Measurements from ENCODE around the gene OR2J2. TPM values are rescaled to one million over a fixed set of nuclear protein-coding genes. Genes with fewer than 3 reads are reported as not detected.
A peak's percentile ranks its signal among the peaks of the same experiment; 100 is the strongest.
"Not testable (repeated sequence)": the region's sequence is repeated elsewhere in the genome, so short reads cannot be mapped to it uniquely, and the experiment has no call there.

The OR2J2 gene
- total and polyA plus RNA-seq, 2 donors from 2014 or later: not detected

- intact Hi-C loops (cut with DNase I): no loop called here
- no peak for DNase-seq
- no peak for TF ChIP-seq CTCF (IDR thresholded peaks at IDR 0.05; ENCODE audit: borderline replicate concordance, extremely low read depth, insufficient read depth)
Measured at GRCh38 chr6:29171736-29172135, 1.0 kb downstream of the OR2J2 start.

GRCh38 chr6:29183594-29183993 lies 12.9 kb downstream of the OR2J2 start:
- Histone ChIP-seq H3K4me3 (ENCODE audit: low read length in 3 of 3) (no peak overlapping the region), H3K4me1 (ENCODE audit: control insufficient read depth in 2 of 3, insufficient read depth in 2 of 3, low read depth in 1 of 3, low read length in 3 of 3) (no peaks in the 10 kb centered on the region)

More at GRCh38 chr6:29171736-29172135, 1.0 kb downstream of the OR2J2 start:
- H3K9me3 ChIP-seq (ENCODE audit: control insufficient read depth in 2 of 3, insufficient read depth in 1 of 3, low read length in 3 of 3): no peaks in the 10 kb centered on the region
- H3K9ac ChIP-seq (ENCODE audit: low read length in 3 of 3): no peak overlapping the region
- H3K27ac ChIP-seq (ENCODE audit: low read depth in 2 of 2, low read length in 2 of 2): no peak overlapping the region
- H3K4me3 ChIP-seq (ENCODE audit: low read length in 3 of 3): no peak overlapping the region
- H3K36me3 ChIP-seq (ENCODE audit: control insufficient read depth in 2 of 3, insufficient read depth in 3 of 3, low read length in 3 of 3): no peaks in the 10 kb centered on the region
- no peak for FAIRE-seq
- H3K4me1 ChIP-seq (ENCODE audit: control insufficient read depth in 2 of 3, insufficient read depth in 2 of 3, low read depth in 1 of 3, low read length in 3 of 3): no peaks in the 10 kb centered on the region
- no peaks in the 10 kb centered on the region for H3K27me3 ChIP-seq (ENCODE audit: control insufficient read depth, insufficient read depth, low read length)

GRCh38 chr6:29188659-29189058 lies 18.0 kb downstream of the OR2J2 start:
- DNase-seq; H3K36me3 ChIP-seq (ENCODE audit: control insufficient read depth in 2 of 3, insufficient read depth in 3 of 3, low read length in 3 of 3); intact Hi-C loops (cut with DNase I); H3K4me1 ChIP-seq (ENCODE audit: control insufficient read depth in 2 of 3, insufficient read depth in 2 of 3, low read depth in 1 of 3, low read length in 3 of 3); H3K9ac ChIP-seq (ENCODE audit: low read length in 3 of 3); H3K9me3 ChIP-seq (ENCODE audit: control insufficient read depth in 2 of 3, insufficient read depth in 1 of 3, low read length in 3 of 3); FAIRE-seq; H3K4me3 ChIP-seq (ENCODE audit: low read length in 3 of 3); H3K27me3 ChIP-seq (ENCODE audit: control insufficient read depth, insufficient read depth, low read length); H3K27ac ChIP-seq (ENCODE audit: low read depth in 2 of 2, low read length in 2 of 2): not testable (repeated sequence)

More at GRCh38 chr6:29183594-29183993, 12.9 kb downstream of the OR2J2 start:
- FAIRE-seq: no peak
- DNase-seq: no peak
- Histone ChIP-seq H3K36me3 (ENCODE audit: control insufficient read depth in 2 of 3, insufficient read depth in 3 of 3, low read length in 3 of 3) (no peaks in the 10 kb centered on the region), H3K9ac (ENCODE audit: low read length in 3 of 3) (no peak overlapping the region), H3K9me3 (ENCODE audit: control insufficient read depth in 2 of 3, insufficient read depth in 1 of 3, low read length in 3 of 3) (no peaks in the 10 kb centered on the region), H3K27ac (ENCODE audit: low read depth in 2 of 2, low read length in 2 of 2) (no peak overlapping the region), H3K27me3 (ENCODE audit: control insufficient read depth, insufficient read depth, low read length) (no peaks in the 10 kb centered on the region)
- intact Hi-C loops (cut with DNase I): no loop called here
- TF ChIP-seq CTCF (IDR thresholded peaks at IDR 0.05; ENCODE audit: borderline replicate concordance, extremely low read depth, insufficient read depth): no peak

GRCh38 chr6:29200767-29201662 lies 30.3 kb downstream of the OR2J2 start:
- Histone ChIP-seq H3K9ac (ENCODE audit: low read length in 3 of 3) (no peak overlapping the region), H3K27me3 (ENCODE audit: control insufficient read depth, insufficient read depth, low read length) (no peaks in the 10 kb centered on the region), H3K27ac (ENCODE audit: low read depth in 2 of 2, low read length in 2 of 2) (no peak overlapping the region), H3K4me1 (ENCODE audit: control insufficient read depth in 2 of 3, insufficient read depth in 2 of 3, low read depth in 1 of 3, low read length in 3 of 3) (no peaks in the 10 kb centered on the region), H3K4me3 (ENCODE audit: low read length in 3 of 3) (no peak overlapping the region), H3K9me3 (ENCODE audit: control insufficient read depth in 2 of 3, insufficient read depth in 1 of 3, low read length in 3 of 3) (no peaks in the 10 kb centered on the region), H3K36me3 (ENCODE audit: control insufficient read depth in 2 of 3, insufficient read depth in 3 of 3, low read length in 3 of 3) (no peaks in the 10 kb centered on the region)
- FAIRE-seq (no peak), DNase-seq (peak in 1 of 5 donors; percentile 55)
- TF ChIP-seq CTCF (IDR thresholded peaks at IDR 0.05; ENCODE audit: borderline replicate concordance, extremely low read depth, insufficient read depth): no peak
- intact Hi-C loops (cut with DNase I): no loop called here
